Measurements from ENCODE around the gene ATAD1.

- TF ChIP-seq POLR2A (IDR thresholded peaks at IDR 0.05; ENCODE audit: low read depth, low read length) (peak; percentile 85), TAF1 (IDR thresholded peaks at IDR 0.05; ENCODE audit: borderline replicate concordance, low read depth, low read length) (peak; percentile 99)
Measured at GRCh38 chr10:87863053-87863943, 45.3 kb upstream of the ATAD1 start, which contains the start of the genes KLLN and PTEN.

All from GM12892 (cell line).